OCI-LY1 (cell line): ENCODE results near the gene P4HTM.

Experiments
- CTCF ChIP-seq: fragments of 200-600 bp; sonication (generic), shearing (Covaris generic); IDR thresholded peaks from 2 replicates; pipeline ENCODE4 v1.5.1; 2017; ENCODE audit warnings: mild to moderate bottlenecking, antibody characterized with exemption, low read length, moderate library complexity, mixed read lengths
- EZH2 ChIP-seq: fragments of 200-600 bp; sonication (generic), shearing (Covaris generic); IDR thresholded peaks from 2 replicates; pipeline ENCODE4 v1.8.0; 2017; ENCODE audit warnings: borderline replicate concordance, mixed run types, mild to moderate bottlenecking, antibody characterized with exemption, low read length, moderate library complexity, mixed read lengths

DNA sequence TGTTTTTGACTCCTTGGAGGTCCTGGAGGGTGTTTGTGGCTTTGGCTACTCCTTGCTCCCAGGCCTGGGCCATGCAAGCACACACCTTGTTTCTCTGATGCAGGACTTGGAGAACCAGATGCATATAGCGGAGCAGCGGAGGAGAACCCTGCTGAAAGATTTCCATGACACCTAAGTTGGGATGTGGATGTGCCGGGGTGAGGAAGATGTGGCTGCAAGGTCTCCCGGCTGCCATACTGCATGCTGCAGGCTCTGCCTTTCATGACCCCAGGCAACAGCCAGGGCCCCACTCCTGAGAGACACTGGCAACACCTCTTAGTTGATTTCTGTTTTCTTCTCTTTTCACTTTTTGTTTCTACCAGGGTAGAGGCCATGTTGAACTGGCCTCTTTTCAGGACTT is 6.9 kb upstream of the P4HTM start:
- TF ChIP-seq CTCF (no peak), EZH2 (no peak)
